ENCODE data around the gene ARID1B. TPM values are rescaled to one million over a fixed set of nuclear protein-coding genes. Genes with fewer than 3 reads are reported as not detected.

The ARID1B gene
- total RNA-seq, 6 experiments from 2014 or later = 32.5 to 44.3 (median 36.5) TPM

DNA sequence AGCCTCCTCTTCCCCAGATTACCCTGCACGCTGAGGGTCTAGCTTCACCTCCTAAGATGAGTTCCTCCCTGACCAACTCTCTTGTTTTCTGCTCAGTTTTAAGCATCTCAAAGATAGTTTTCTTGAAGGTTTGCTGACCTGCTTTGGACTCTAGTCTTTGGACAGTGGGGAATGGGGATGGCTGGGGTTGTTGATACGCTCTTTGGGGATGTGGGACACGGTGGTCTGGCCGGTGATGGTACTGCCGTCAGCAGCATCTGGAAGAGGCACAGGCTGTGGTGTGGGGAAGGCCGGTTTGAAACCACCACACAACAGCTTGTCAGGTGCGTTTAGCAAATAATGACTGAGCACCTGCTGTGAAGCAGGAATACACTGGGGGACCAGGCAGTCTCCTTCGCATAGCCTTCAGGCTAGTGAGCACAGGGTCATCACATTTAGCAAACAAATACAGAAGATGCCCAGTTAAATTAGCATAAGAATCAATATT lies 452.0 kb downstream of the ARID1B start:
- Mint-ChIP-seq H3K4me3 (no peak overlapping the region), H3K9me3 (no peaks in the 10 kb centered on the region)

GRCh38 chr6:157229713-157230112 lies 452.5 kb downstream of the ARID1B start:
- Mint-ChIP-seq H3K27ac (no peak overlapping the region), H3K4me3 (no peak overlapping the region), H3K9me3 (no peaks in the 10 kb centered on the region; the same call in 1 of the 2 replicates), H3K4me1 (ENCODE audit: low read depth) (peaks cover 8% of the 10 kb centered on the region; the same call in 1 of the 2 replicates), H3K36me3 (ENCODE audit: low read depth) (no peaks in the 10 kb centered on the region), H3K27me3 (ENCODE audit: insufficient read depth) (peaks cover 21% of the 10 kb centered on the region)
- TF ChIP-seq, protein P1, sequence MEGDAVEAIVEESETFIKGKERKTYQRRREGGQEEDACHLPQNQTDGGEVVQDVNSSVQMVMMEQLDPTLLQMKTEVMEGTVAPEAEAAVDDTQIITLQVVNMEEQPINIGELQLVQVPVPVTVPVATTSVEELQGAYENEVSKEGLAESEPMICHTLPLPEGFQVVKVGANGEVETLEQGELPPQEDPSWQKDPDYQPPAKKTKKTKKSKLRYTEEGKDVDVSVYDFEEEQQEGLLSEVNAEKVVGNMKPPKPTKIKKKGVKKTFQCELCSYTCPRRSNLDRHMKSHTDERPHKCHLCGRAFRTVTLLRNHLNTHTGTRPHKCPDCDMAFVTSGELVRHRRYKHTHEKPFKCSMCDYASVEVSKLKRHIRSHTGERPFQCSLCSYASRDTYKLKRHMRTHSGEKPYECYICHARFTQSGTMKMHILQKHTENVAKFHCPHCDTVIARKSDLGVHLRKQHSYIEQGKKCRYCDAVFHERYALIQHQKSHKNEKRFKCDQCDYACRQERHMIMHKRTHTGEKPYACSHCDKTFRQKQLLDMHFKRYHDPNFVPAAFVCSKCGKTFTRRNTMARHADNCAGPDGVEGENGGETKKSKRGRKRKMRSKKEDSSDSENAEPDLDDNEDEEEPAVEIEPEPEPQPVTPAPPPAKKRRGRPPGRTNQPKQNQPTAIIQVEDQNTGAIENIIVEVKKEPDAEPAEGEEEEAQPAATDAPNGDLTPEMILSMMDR (IDR thresholded peaks at IDR 0.05) = no peak
- no peak for DNase-seq

More for the DNA sequence above, 452.0 kb downstream of the ARID1B start:
- H3K27me3 Mint-ChIP-seq (ENCODE audit: insufficient read depth) = peaks cover 16% of the 10 kb centered on the region
- H3K27ac Mint-ChIP-seq = no peak overlapping the region
- H3K4me1 Mint-ChIP-seq (ENCODE audit: low read depth) = peaks cover 5% of the 10 kb centered on the region; the same call in 1 of the 2 replicates
- no peak for DNase-seq
- TF ChIP-seq, protein P1 (IDR thresholded peaks at IDR 0.05) = no peak
- no peaks in the 10 kb centered on the region for H3K36me3 Mint-ChIP-seq (ENCODE audit: low read depth)

DNA sequence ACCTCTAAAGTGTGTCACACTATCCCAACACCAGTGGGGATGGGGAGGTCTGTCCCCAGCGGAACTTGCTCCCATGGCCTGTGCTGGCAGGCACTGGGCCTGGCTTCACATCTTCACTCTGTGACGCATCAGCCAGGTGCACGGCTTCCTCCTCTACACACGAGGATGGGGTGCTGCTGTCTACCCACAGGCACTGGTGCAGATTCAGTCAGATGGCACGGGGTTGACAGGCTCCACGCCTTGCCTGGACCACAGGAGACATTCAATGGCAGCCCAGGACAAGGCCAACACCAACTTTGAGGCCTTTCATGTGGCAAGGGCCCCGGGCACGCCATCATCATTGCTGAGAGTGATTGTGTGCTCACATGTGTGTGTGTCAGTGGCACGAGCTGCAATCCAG lies 453.7 kb downstream of the ARID1B start:
- DNase-seq = no peak
- no peaks in the 10 kb centered on the region for H3K36me3 Mint-ChIP-seq (ENCODE audit: low read depth)
- H3K4me1 Mint-ChIP-seq (ENCODE audit: low read depth) = peaks cover 16% of the 10 kb centered on the region
- no peak overlapping the region for H3K4me3 Mint-ChIP-seq
- no peaks in the 10 kb centered on the region; the same call in 1 of the 2 replicates for H3K9me3 Mint-ChIP-seq
- TF ChIP-seq, protein P1 (IDR thresholded peaks at IDR 0.05) = no peak
- H3K27me3 Mint-ChIP-seq (ENCODE audit: insufficient read depth) = peaks cover 32% of the 10 kb centered on the region
- no peak overlapping the region for H3K27ac Mint-ChIP-seq

DNA sequence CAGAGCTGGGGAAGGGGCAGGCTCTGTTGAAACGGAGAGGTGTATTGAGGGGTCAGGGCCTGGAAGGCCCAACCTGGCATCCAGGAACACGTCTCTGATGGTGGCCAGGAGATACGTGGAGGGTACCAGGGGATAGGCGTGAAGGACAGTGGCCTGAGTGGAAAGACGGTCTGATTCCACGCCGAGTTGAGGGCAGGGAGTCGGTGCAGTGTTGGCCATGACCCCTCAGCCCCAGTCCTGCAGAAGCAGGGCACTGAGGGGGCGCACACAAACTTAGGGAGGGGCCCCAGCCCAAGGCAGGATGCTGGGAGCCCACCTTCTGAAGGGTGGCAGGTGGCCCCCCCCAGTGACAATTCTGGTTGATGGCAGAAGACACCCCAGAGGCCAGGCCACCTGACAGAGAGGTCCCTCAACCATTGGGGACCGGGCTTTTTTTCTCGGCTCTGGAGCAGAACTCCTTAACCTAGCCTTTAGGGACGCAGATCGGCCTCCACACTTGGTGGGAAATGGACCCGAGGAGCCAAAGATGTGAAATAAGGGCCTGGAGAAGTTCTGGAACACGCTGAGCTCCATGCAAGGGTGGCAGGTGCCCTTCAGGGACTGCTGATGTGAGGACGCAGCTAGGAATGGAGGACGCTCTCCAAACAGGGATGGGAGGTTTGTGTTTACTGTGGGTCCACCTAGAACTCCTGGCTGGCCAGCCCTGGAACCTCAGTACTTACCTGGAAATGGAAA lies 455.1 kb downstream of the ARID1B start:
- TF ChIP-seq, protein P1 (IDR thresholded peaks at IDR 0.05) = no peak
- DNase-seq = no peak
- H3K36me3 Mint-ChIP-seq (ENCODE audit: low read depth) = no peaks in the 10 kb centered on the region
- H3K4me1 Mint-ChIP-seq (ENCODE audit: low read depth) = peaks cover 11% of the 10 kb centered on the region
- H3K27me3 Mint-ChIP-seq (ENCODE audit: insufficient read depth) = peaks cover 35% of the 10 kb centered on the region
- H3K4me3 Mint-ChIP-seq = no peak overlapping the region
- H3K9me3 Mint-ChIP-seq = no peaks in the 10 kb centered on the region; the same call in 1 of the 2 replicates
- H3K27ac Mint-ChIP-seq = no peak overlapping the region

- H3K9me3 Mint-ChIP-seq = no peaks in the 10 kb centered on the region; the same call in 1 of the 2 replicates
- H3K27me3 Mint-ChIP-seq (ENCODE audit: insufficient read depth) = peaks cover 38% of the 10 kb centered on the region
- TF ChIP-seq, protein P1 (IDR thresholded peaks at IDR 0.05) = no peak
- H3K4me3 Mint-ChIP-seq = no peak overlapping the region
- no peaks in the 10 kb centered on the region for H3K36me3 Mint-ChIP-seq (ENCODE audit: low read depth)
- no peak overlapping the region for H3K27ac Mint-ChIP-seq
- no peak for DNase-seq
- peaks cover 11% of the 10 kb centered on the region for H3K4me1 Mint-ChIP-seq (ENCODE audit: low read depth)
These were observed 456.0 kb downstream of the ARID1B start for GRCh38 chr6:157233156-157233555.
